Measurements from ENCODE around the gene DUSP28.

The DUSP28 gene

DNA sequence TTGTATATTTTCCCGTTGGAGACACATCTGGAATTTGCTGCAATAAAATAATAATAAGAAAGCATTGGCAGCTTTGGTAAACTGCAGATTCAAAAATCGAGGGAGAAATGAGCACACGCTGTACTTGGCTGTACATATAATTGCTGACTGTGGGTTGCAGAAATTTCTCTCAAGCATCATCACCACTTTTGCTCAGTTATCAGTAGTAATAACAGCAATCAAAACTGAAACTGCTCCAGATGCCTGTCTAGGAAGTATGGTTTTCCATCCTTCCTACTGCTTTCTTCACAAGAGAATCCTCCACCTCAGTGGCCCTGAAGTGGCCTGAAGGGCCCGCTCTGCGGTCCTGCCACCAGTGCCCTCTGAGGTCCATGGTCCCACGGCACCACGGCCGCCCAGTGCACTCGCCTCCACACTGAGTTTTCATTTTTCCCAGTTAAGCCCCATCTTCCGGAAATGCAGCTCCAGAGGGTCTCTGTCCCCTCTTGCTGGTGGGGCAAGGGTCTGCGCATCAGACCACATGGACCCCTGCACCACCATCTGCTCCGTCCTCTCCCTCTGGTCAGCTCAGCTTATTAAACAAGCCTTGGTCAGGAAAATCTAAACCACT, 3.9 kb downstream of the DUSP28 start:
- Histone ChIP-seq H3K27ac (peak overlapping the region; percentile 100), H3K4me3 (ENCODE audit: low read depth in 1 of 2, low read length in 1 of 2) (peak overlapping the region; percentile 81 to 82), H3K27me3 (no peaks in the 10 kb centered on the region)

DNA sequence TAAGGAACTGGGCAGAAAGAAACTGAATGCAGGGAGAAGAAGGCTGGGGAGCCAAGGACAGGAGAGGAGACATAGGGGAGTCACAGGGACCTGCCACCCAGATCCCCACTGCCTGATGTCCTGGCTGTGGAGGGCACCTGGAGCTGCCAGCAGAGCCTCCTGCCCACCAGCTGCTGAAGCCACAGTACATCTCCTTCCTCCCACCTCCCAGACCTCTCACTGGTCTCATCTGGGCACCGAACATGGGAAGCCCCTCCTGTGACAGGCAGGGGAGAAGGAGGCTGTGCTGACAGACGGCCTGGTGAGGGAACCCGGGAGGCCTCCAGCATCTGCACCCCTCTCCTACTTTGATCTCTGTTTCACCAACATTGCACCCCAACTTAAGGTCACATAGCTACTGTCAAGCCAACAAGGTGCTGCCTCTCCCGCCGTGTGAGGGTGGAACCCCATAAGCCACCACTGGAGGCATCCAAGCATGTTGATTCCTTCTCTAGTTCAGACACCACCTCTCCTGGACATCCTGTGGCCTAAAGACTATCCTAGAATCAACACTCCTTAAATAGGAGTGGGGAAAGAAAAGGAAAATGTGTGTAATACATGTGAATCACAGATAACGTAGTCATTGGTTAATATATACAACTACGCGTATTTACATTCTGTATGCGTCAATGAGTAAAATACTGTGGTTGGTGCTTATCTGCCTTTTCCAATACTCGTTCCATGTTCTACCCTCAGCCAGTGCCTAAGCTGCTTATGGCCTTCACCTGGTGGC, 4.6 kb downstream of the DUSP28 start:
- Histone ChIP-seq H3K4me3 (ENCODE audit: low read depth in 1 of 2, low read length in 1 of 2) (peak overlapping the region; percentile 81 to 82), H3K27ac (peak overlapping the region; percentile 100), H3K9me3 (no peaks in the 10 kb centered on the region), H3K27me3 (no peaks in the 10 kb centered on the region), H3K4me1 (ENCODE audit: control insufficient read depth in 1 of 2, insufficient read depth in 1 of 2, low read depth in 1 of 2, low read length in 1 of 2) (peaks cover 80 to 87% of the 10 kb centered on the region in 2 experiments), H3K36me3 (no peaks in the 10 kb centered on the region)
- TF ChIP-seq, protein P1, sequence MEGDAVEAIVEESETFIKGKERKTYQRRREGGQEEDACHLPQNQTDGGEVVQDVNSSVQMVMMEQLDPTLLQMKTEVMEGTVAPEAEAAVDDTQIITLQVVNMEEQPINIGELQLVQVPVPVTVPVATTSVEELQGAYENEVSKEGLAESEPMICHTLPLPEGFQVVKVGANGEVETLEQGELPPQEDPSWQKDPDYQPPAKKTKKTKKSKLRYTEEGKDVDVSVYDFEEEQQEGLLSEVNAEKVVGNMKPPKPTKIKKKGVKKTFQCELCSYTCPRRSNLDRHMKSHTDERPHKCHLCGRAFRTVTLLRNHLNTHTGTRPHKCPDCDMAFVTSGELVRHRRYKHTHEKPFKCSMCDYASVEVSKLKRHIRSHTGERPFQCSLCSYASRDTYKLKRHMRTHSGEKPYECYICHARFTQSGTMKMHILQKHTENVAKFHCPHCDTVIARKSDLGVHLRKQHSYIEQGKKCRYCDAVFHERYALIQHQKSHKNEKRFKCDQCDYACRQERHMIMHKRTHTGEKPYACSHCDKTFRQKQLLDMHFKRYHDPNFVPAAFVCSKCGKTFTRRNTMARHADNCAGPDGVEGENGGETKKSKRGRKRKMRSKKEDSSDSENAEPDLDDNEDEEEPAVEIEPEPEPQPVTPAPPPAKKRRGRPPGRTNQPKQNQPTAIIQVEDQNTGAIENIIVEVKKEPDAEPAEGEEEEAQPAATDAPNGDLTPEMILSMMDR (IDR thresholded peaks at IDR 0.05), result peak; percentile 15

More for the DNA sequence above, 3.9 kb downstream of the DUSP28 start:
- Histone ChIP-seq H3K36me3 (no peaks in the 10 kb centered on the region), H3K4me1 (ENCODE audit: control insufficient read depth in 1 of 2, insufficient read depth in 1 of 2, low read depth in 1 of 2, low read length in 1 of 2) (peaks cover 80 to 87% of the 10 kb centered on the region in 2 experiments), H3K9me3 (no peaks in the 10 kb centered on the region)
- TF ChIP-seq, protein P1 (IDR thresholded peaks at IDR 0.05), result no peak

DNA sequence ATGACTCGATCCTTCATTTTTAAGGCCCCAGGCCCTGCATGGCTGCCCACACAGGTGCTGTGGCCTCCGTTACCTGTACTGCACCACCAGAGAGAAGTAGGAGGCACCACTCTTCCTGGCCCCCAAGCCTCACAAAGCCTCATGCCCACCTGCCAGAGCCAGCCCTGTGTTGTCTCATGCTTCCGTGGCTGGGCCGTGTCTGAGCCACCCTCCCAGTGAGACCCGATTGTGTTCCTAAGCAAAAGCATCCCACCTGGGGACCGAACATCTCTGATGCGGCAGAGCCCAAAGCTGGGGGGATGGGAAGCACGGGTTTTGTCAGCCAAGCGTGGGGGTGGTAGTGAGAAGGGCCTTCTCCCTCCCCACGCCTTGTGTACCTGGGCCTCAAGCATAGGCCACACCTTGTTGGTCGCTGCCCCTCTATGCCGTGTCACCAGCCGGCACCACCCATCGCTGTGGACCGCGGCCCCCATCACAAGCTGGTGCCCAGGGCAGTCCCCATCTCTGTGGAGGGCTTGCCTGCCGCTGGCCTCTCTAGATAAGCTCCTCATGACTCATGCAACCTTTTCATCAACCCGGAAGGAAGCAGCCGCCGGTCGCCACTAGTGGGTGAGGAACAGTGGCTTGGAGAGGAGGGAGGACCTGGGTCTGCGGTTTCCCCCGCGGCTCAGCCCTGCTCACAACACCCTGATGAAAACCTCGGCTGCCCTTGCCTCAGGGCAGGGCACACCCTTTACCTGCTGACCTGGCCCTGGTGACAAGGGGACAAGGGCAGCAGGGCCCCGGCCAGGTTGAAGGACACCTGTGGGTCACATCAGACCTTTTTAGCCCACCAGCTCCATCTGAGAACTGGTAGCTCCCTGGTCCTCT, 5.4 kb downstream of the DUSP28 start:
- H3K4me1 ChIP-seq (ENCODE audit: control insufficient read depth in 1 of 2, insufficient read depth in 1 of 2, low read depth in 1 of 2, low read length in 1 of 2), result peaks cover 84 to 89% of the 10 kb centered on the region in 2 experiments
- H3K4me3 ChIP-seq (ENCODE audit: low read depth in 1 of 2, low read length in 1 of 2), result peak overlapping the region; percentile 81 to 82
- peaks cover 4% of the 10 kb centered on the region for H3K36me3 ChIP-seq
- TF ChIP-seq, protein P1 (IDR thresholded peaks at IDR 0.05), result peak; percentile 12
- H3K27ac ChIP-seq, result peak overlapping the region; percentile 100
- H3K9me3 ChIP-seq, result no peaks in the 10 kb centered on the region
- no peaks in the 10 kb centered on the region for H3K27me3 ChIP-seq

DNA sequence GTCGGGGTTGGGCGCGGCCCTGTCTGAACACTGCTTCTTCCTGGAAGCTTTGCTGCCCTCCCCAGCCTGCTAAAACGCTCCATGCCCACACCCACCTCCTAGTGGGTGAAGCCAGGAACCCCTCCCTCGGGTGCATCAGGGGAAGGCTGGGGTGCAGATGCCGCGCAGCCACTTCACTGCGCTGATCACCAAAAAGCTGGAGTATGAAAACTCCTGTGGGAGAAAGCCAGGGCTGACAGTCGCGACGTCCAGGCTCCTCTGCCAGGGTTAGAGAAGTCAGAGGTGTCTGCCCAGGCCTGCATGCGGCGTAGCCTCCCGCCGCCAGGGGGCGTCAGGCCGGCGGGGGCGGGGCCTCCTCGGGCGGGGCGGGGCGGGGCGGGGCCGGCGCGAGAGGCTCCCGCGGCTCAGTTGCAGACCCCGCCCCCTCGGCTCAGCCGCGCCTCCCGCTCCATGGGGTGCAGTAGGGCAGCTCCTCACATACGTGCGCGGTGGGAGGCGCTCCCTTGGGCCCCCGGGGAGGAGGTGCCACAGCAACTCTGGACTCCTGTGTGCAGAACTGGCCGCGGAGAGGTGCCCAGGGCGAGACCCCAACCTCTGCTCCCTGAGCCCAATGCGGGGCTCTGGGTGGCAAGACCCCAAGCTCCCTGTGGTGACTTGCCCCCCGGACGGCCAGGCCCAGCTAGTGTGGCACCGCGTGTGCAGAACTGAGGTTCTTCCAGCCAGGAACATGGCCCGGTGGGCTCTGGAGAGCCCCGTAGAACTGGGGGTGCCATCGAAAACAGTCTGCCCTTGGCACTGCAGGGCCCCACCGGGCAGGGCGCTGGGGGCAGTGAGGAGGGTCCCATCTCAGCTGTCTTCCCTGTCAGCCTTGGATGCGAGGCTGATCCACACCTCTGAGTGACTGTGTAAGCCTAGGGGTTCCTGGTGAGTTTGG, 6.3 kb downstream of the DUSP28 start:
- peak overlapping the region; percentile 81 to 82 for H3K4me3 ChIP-seq (ENCODE audit: low read depth in 1 of 2, low read length in 1 of 2)
- no peaks in the 10 kb centered on the region for H3K9me3 ChIP-seq
- peak overlapping the region; percentile 100 for H3K27ac ChIP-seq
- H3K4me1 ChIP-seq (ENCODE audit: control insufficient read depth in 1 of 2, insufficient read depth in 1 of 2, low read depth in 1 of 2, low read length in 1 of 2), result peaks cover 89 to 92% of the 10 kb centered on the region in 2 experiments
- TF ChIP-seq, protein P1 (IDR thresholded peaks at IDR 0.05), result peak; percentile 99
- H3K27me3 ChIP-seq, result no peaks in the 10 kb centered on the region
- peaks cover 13% of the 10 kb centered on the region for H3K36me3 ChIP-seq
